OCI-LY7 (cell line): ENCODE data around the gene HAND2. TPM values are rescaled to one million over a fixed set of nuclear protein-coding genes. Genes with fewer than 3 reads are reported as not detected.

Experiments used
- BruUV-seq: library from RNA; stranded (reverse); fragments of 400-500 nt; replicated peaks from 2 replicates; lab custom pipeline; 2021; lab: Mats Ljungman, UMichigan
- CTCF ChIA-PET: fragments of 300-600 bp; sonication (Branson Sonifier 250); formaldehyde crosslinking; loops from one replicate; lab custom pipeline; 2022; ENCODE audit warnings: antibody characterized with exemption; ENCODE audit not compliant: unreplicated experiment; lab: Charles Lee
- POLR2A ChIA-PET: fragments of 300-600 bp; sonication (Branson Sonifier 250); formaldehyde crosslinking; loops from one replicate; lab custom pipeline; 2022; ENCODE audit warnings: antibody characterized with exemption; lab: Charles Lee
- DNase-seq: peaks from one replicate; pipeline ENCODE4 v3.0.0-alpha.2; 2015; ENCODE audit warnings: low spot score
- H2AFZ ChIP-seq: fragments of 200-600 bp; sonication (generic), shearing (Covaris generic); 2 replicates; pipeline ENCODE4 v1.6.1; 2014; ENCODE audit warnings: mild to moderate bottlenecking, antibody characterized with exemption, low read length, moderate library complexity
- H3K27ac ChIP-seq: fragments of 200-600 bp; sonication (generic); 2 replicates; pipeline ENCODE4 v1.5.1; 2014; ENCODE audit warnings: mixed run types, low read depth, mild to moderate bottlenecking, moderate library complexity, low read length, inconsistent platforms; ENCODE audit not compliant: poor library complexity, severe bottlenecking
- H3K36me3 ChIP-seq: fragments of 200-600 bp; sonication (generic); 2 replicates; pipeline ENCODE4 v1.6.1; 2014; ENCODE audit warnings: mild to moderate bottlenecking, antibody characterized with exemption, low read length, moderate library complexity, mixed read lengths; ENCODE audit not compliant: insufficient read depth
- H3K4me1 ChIP-seq: fragments of 200-600 bp; sonication (generic); 2 replicates; pipeline ENCODE4 v1.5.1; 2014; ENCODE audit warnings: mild to moderate bottlenecking, low read length; ENCODE audit not compliant: insufficient read depth, poor library complexity, severe bottlenecking
- H3K4me2 ChIP-seq: fragments of 200-600 bp; sonication (generic); 2 replicates; pipeline ENCODE4 v1.6.1; 2014; ENCODE audit warnings: mild to moderate bottlenecking, low read length
- H3K4me3 ChIP-seq: fragments of 200-600 bp; sonication (generic); 2 replicates; pipeline ENCODE4 v1.5.1; 2014; ENCODE audit warnings: mild to moderate bottlenecking, low read depth, low read length; ENCODE audit not compliant: poor library complexity, severe bottlenecking
- H3K79me2 ChIP-seq: fragments of 200-600 bp; sonication (generic); 2 replicates; pipeline ENCODE4 v1.6.1; 2016; ENCODE audit warnings: low read depth, mild to moderate bottlenecking, low read length, moderate library complexity, mixed read lengths; ENCODE audit not compliant: insufficient read depth
- H3K9me2 ChIP-seq: fragments of 200-600 bp; sonication (generic); 2 replicates; pipeline ENCODE4 v1.6.1; 2016; ENCODE audit warnings: mild to moderate bottlenecking, low read length, mixed read lengths; ENCODE audit not compliant: insufficient read depth
- H3K9me3 ChIP-seq: fragments of 200-600 bp; sonication (generic); 2 replicates; pipeline ENCODE4 v1.6.1; 2014; ENCODE audit warnings: mild to moderate bottlenecking, mixed run types, low read length, mixed read lengths
- H4K20me1 ChIP-seq: fragments of 200-600 bp; sonication (generic); 2 replicates; pipeline ENCODE4 v1.6.1; 2014; ENCODE audit warnings: mild to moderate bottlenecking, antibody characterized with exemption, low read length, moderate library complexity, mixed read lengths; ENCODE audit not compliant: insufficient read depth
- CTCF ChIP-seq: fragments of 200-600 bp; sonication (generic); conservative IDR thresholded peaks from 2 replicates; pipeline ENCODE4 v1.5.1; 2014; ENCODE audit warnings: mild to moderate bottlenecking, antibody characterized with exemption, low read length, moderate library complexity, mixed read lengths
- EZH2phosphoT487 ChIP-seq: fragments of 200-600 bp; sonication (generic); IDR thresholded peaks from 2 replicates; pipeline ENCODE4 v1.6.1; 2018; ENCODE audit warnings: low read depth, borderline replicate concordance, mild to moderate bottlenecking, mixed run types, antibody characterized with exemption, low read length, moderate library complexity, mixed read lengths
- intact Hi-C: fragments of 100-400 bp; cut with micrococcal nuclease; formaldehyde crosslinking; loops from one replicate; pipeline ENCODE4 v1.10.0; 2022; ENCODE audit not compliant: unreplicated experiment
- total RNA-seq, 2 experiments: library from RNA; depleted of rRNA in 1 of 2; stranded (reverse); fragments of >200 nt in 1 of 2; shearing (Covaris generic) in 1 of 2; gene quantifications; 2 replicates each; pipeline ENCODE4 v1.2.3, GENCODE V29; 2014 to 2022

Gene HAND2
- total RNA-seq, 2 experiments from 2014 or later, result not detected

DNA sequence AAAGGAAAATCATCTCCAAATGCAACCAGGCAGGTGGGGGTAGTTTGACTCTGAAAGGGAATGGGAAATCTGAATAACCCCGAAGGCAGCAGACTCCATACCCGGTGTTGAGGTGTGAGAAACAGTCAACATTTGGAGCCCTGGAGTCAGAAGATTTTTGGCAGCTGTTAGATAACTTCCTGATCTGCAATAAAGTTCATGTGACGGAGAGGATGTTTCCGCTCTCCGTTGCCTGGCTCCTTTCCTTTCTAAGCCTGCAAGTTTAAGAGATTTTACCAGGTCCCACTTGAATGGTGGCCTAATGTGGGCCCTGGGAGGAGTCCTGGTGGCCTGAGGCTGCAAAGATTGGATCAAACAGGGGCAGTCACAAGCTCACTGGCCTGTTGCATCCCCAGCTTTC, 27.7 kb downstream of the HAND2 start:
- peaks cover 5% of the 10 kb centered on the region for H3K4me1 ChIP-seq
- no peaks in the 10 kb centered on the region for H3K9me2 ChIP-seq
- no TSS peak for BruUV-seq
- H3K79me2 ChIP-seq, result no peaks in the 10 kb centered on the region
- ChIA-PET POLR2A (no interaction called here), CTCF (no interaction called here)
- no peak overlapping the region for H3K4me3 ChIP-seq
- H3K27ac ChIP-seq, result no peak overlapping the region
- H3K4me2 ChIP-seq, result no peak overlapping the region
- H3K36me3 ChIP-seq, result no peaks in the 10 kb centered on the region
- TF ChIP-seq CTCF, result no peak
- TF ChIP-seq EZH2phosphoT487, result no peak
- H4K20me1 ChIP-seq, result no peaks in the 10 kb centered on the region
- no peaks in the 10 kb centered on the region for H3K9me3 ChIP-seq
- intact Hi-C loops, result loop anchor here (10.0 kb wide), 1 partner anchor 623 kb away; no protein-coding TSS in a partner anchor
- no peak for DNase-seq
- H2AFZ ChIP-seq, result no peak overlapping the region

- TF ChIP-seq CTCF (no peak), EZH2phosphoT487 (no peak)
- H3K79me2 ChIP-seq, result no peaks in the 10 kb centered on the region
- BruUV-seq, result no TSS peak
- no peak overlapping the region for H3K4me2 ChIP-seq
- ChIA-PET POLR2A (no interaction called here), CTCF (no interaction called here)
- no peaks in the 10 kb centered on the region for H4K20me1 ChIP-seq
- no peak overlapping the region for H3K4me3 ChIP-seq
- H2AFZ ChIP-seq, result no peak overlapping the region
- H3K9me3 ChIP-seq, result no peaks in the 10 kb centered on the region
- no peaks in the 10 kb centered on the region for H3K9me2 ChIP-seq
- intact Hi-C loops, result loop anchor here (10.0 kb wide), 1 partner anchor 623 kb away; no protein-coding TSS in a partner anchor
- no peak for DNase-seq
- H3K36me3 ChIP-seq, result no peaks in the 10 kb centered on the region
- H3K27ac ChIP-seq, result no peak overlapping the region
- H3K4me1 ChIP-seq, result peaks cover 5% of the 10 kb centered on the region
These were observed 28.4 kb downstream of the HAND2 start for GRCh38 chr4:173501592-173502150.

DNA sequence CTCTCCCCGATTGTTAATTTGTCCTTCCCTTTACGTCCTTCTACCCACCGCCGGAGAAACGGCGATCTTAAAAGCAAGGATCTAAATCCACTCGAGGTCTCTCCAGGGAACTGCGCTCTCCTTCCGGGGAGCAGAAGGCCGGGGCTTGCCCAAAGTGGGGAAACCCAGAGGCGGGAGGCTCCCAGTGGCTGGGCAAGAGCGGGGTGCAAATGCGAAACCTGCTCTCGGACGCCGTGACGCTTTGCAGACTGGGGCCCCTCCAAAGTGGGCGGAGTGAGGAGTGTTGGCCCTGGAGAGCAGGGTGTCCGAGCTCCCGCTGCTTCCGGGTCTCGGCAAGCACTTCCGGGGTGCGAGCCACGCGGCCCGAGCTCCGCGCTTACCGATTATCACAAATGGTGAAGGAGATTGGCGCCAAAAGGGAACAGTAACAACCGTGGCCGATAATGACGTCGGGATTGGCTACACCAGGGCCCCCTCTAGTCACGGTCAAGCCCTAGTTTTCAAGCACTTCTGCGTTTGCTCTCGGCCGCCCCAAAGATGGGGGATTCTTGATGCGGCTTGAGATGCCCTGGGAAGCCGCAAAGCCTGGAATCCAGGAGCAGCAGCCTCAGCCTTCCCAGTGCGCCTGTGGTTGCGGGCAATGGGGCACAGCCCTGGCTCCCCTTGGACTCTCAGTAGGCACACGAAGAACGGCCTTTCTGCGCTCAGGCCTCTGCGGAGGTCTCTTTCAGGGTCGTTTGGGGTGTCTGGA, 29.0 kb downstream of the HAND2 start:
- POLR2A ChIA-PET, result interaction anchor here (0.9 kb wide), 1 partner anchor 35 kb away, joined by 3 read pairs; no protein-coding TSS in a partner anchor
- Histone ChIP-seq H4K20me1 (no peaks in the 10 kb centered on the region), H3K27ac (no peak overlapping the region), H3K4me3 (no peak overlapping the region), H3K4me2 (no peak overlapping the region), H3K79me2 (no peaks in the 10 kb centered on the region), H3K4me1 (peaks cover 5% of the 10 kb centered on the region), H3K9me2 (no peaks in the 10 kb centered on the region), H3K9me3 (no peaks in the 10 kb centered on the region), H3K36me3 (no peaks in the 10 kb centered on the region), H2AFZ (no peak overlapping the region)
- intact Hi-C loops, result loop anchor here (10.0 kb wide), 1 partner anchor 624 kb away; no protein-coding TSS in a partner anchor
- CTCF ChIA-PET, result no interaction called here
- BruUV-seq, result no TSS peak
- TF ChIP-seq CTCF (no peak), EZH2phosphoT487 (no peak)
- DNase-seq, result no peak
